Lung microvascular endothelial cell (primary cell): ENCODE data around the gene CES2. TPM values are rescaled to one million over a fixed set of nuclear protein-coding genes. Genes with fewer than 3 reads are reported as not detected.
"Not testable (repeated sequence)": the region's sequence is repeated elsewhere in the genome, so short reads cannot be mapped to it uniquely, and the experiment has no call there.

Experiments
- DNase-seq, 2 donors: peaks; one replicate each; pipeline versions ENCODE4 v3.0.0 to v3.0.0-alpha.2; 2010; ENCODE audit warnings: low read depth in 2 of 2
- total RNA-seq: library from RNA; depleted of rRNA; stranded (reverse); fragments of >200 nt; gene quantifications from 2 replicates; pipeline ENCODE4 v1.2.1, GENCODE V29; 2014

CES2 gene
- total RNA-seq, 1 donor from 2014 or later = 12.7 TPM

GRCh38 chr16:66934138-66934838, 1.0 kb upstream of the CES2 start, which contains the start of gene CIAO2B:
CIAO2B (minus strand) TSS chr16:66934402; CDS start chr16:66934364, 38 bp downstream.
- DNase-seq = peak; percentile 88 to 92

GRCh38 chr16:66934839-66935313, 440 bp upstream of the CES2 start:
- DNase-seq = not testable (repeated sequence)

- no peak for DNase-seq
Observed at GRCh38 chr16:66936462-66936861, 1.1 kb downstream of the CES2 start.

GRCh38 chr16:66936889-66937554, 1.7 kb downstream of the CES2 start:
- no peak for DNase-seq

- DNase-seq = no peak
Observed at GRCh38 chr16:66937725-66938337, 2.5 kb downstream of the CES2 start.

GRCh38 chr16:66939366-66939765, 4.0 kb downstream of the CES2 start:
- no peak for DNase-seq

GRCh38 chr16:66940236-66940635, 4.9 kb downstream of the CES2 start:
- no peak for DNase-seq

- DNase-seq = no peak
Observed at GRCh38 chr16:66942981-66943380, 7.7 kb downstream of the CES2 start.

- DNase-seq = no peak
Observed at GRCh38 chr16:66943426-66944053, 8.2 kb downstream of the CES2 start.

GRCh38 chr16:66944054-66944441, 8.7 kb downstream of the CES2 start:
- DNase-seq = no peak

- not testable (repeated sequence) for DNase-seq
Observed at GRCh38 chr16:66944971-66945370, 9.7 kb downstream of the CES2 start.

GRCh38 chr16:66945939-66946338, 10.6 kb downstream of the CES2 start:
- DNase-seq = no peak

GRCh38 chr16:66946541-66946940, 11.2 kb downstream of the CES2 start:
- no peak for DNase-seq

- DNase-seq = no peak
Observed at GRCh38 chr16:66946974-66947301, 11.6 kb downstream of the CES2 start.

- peak; percentile 82 to 83 for DNase-seq
Observed at GRCh38 chr16:66947302-66948065, 12.2 kb downstream of the CES2 start.

- no peak for DNase-seq
Observed at GRCh38 chr16:66948134-66948836, 13.0 kb downstream of the CES2 start.

- no peak for DNase-seq
Observed at GRCh38 chr16:66948837-66949225, 13.5 kb downstream of the CES2 start.

- DNase-seq = no peak
Observed at GRCh38 chr16:66949472-66949871, 14.2 kb downstream of the CES2 start.

- DNase-seq = no peak
Observed at GRCh38 chr16:66950437-66950836, 15.1 kb downstream of the CES2 start.

GRCh38 chr16:66950971-66951790, 15.9 kb downstream of the CES2 start:
- no peak for DNase-seq
